ENCODE measurements around the gene MYH15.

The MYH15 gene

GRCh38 chr3:108527109-108527508 lies 16.7 kb upstream of the MYH15 start:
- no peak for TF ChIP-seq CTCF (IDR thresholded peaks at IDR 0.05; ENCODE audit: low read depth, low read length, missing control alignments)
- H3K4me3 ChIP-seq (ENCODE audit: low read depth, low read length) = no peak overlapping the region
- DNase-seq (ENCODE audit: low read depth) = no peak

- H3K4me3 ChIP-seq (ENCODE audit: low read depth, low read length) = no peak overlapping the region
- no peak for TF ChIP-seq CTCF (IDR thresholded peaks at IDR 0.05; ENCODE audit: low read depth, low read length, missing control alignments)
- no peak for DNase-seq (ENCODE audit: low read depth)
These were observed 15.6 kb upstream of the MYH15 start for GRCh38 chr3:108525971-108526370.

- no peak for TF ChIP-seq CTCF (IDR thresholded peaks at IDR 0.05; ENCODE audit: low read depth, low read length, missing control alignments)
These were observed 14.9 kb upstream of the MYH15 start for GRCh38 chr3:108525256-108525655.

GRCh38 chr3:108524537-108524936 lies 14.1 kb upstream of the MYH15 start:
- no peak for DNase-seq (ENCODE audit: low read depth)
- H3K4me3 ChIP-seq (ENCODE audit: low read depth, low read length) = no peak overlapping the region
- no peak for TF ChIP-seq CTCF (IDR thresholded peaks at IDR 0.05; ENCODE audit: low read depth, low read length, missing control alignments)

More at GRCh38 chr3:108525256-108525655, 14.9 kb upstream of the MYH15 start:
- no peak overlapping the region for H3K4me3 ChIP-seq (ENCODE audit: low read depth, low read length)
- DNase-seq (ENCODE audit: low read depth) = no peak

GRCh38 chr3:108518895-108519294 lies 8.5 kb upstream of the MYH15 start:
- no peak for DNase-seq (ENCODE audit: low read depth)
- no peak overlapping the region for H3K4me3 ChIP-seq (ENCODE audit: low read depth, low read length)

GRCh38 chr3:108516881-108517280 lies 6.5 kb upstream of the MYH15 start:
- H3K4me3 ChIP-seq (ENCODE audit: low read depth, low read length) = no peak overlapping the region
- DNase-seq (ENCODE audit: low read depth) = no peak
- TF ChIP-seq CTCF (IDR thresholded peaks at IDR 0.05; ENCODE audit: low read depth, low read length, missing control alignments) = no peak

More at GRCh38 chr3:108518895-108519294, 8.5 kb upstream of the MYH15 start:
- no peak for TF ChIP-seq CTCF (IDR thresholded peaks at IDR 0.05; ENCODE audit: low read depth, low read length, missing control alignments)

GRCh38 chr3:108513961-108514360 lies 3.6 kb upstream of the MYH15 start:
- no peak overlapping the region for H3K4me3 ChIP-seq (ENCODE audit: low read depth, low read length)
- TF ChIP-seq CTCF (IDR thresholded peaks at IDR 0.05; ENCODE audit: low read depth, low read length, missing control alignments) = no peak
- no peak for DNase-seq (ENCODE audit: low read depth)

Data from GM12864 (cell line).